ENCODE results near the gene TTC22.

TTC22 gene

DNA sequence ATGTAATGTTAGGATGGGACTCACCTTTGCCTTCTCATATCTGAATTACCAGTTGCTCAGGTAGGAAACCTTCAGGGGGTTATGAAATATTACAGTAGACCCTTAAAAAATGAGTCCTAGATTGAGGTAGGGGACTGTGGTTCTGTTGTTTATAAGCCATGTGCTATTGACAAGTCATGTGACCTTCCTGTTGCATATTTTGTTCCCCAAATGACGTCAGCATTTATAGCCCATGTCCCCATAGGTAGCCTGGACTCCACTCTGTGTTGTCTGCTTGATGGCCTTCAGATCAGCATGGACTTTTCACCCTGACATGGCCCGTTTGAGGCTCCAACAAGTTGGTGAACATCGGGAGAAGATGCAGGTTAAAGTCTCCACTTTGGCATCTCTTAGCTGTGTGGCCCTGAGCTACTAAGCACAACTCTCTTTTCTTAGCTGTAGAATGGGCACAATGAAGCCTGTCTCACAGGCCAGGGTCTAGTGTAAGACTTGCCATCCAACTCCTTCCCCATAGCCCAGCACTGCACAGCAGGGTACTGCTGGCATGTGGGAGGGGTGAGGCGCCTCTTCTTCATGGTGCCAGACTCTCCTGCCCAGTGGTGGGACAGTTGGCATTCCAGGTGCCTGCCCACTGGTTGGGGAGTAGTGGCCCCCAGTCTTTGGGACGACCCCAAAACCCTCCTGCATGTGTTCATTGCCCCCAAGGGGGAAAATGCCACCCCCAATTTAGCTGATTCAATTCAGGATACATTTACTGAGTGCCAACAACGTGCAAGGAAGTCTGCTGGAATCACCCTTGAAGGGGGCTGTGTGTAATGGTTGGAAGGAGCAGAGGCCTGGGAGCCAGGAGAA, 36.1 kb upstream of the TTC22 start:
- DNase-seq (ENCODE audit: low spot score) (no peak), ATAC-seq (ENCODE audit: low read depth) (no peak)
- H3K27me3 ChIP-seq (ENCODE audit: insufficient read depth, poor library complexity, severe bottlenecking) = no peaks in the 10 kb centered on the region
- no peaks in the 10 kb centered on the region for H3K9me3 ChIP-seq (ENCODE audit: severe bottlenecking)
- no peak for TF ChIP-seq CTCF (IDR thresholded peaks at IDR 0.05; ENCODE audit: poor library complexity, severe bottlenecking)
- H3K4me1 ChIP-seq (ENCODE audit: insufficient read depth, poor library complexity, severe bottlenecking) = no peaks in the 10 kb centered on the region
- no peak overlapping the region for H3K4me3 ChIP-seq (ENCODE audit: severe bottlenecking)
- no peak overlapping the region for H3K27ac ChIP-seq (ENCODE audit: poor library complexity, severe bottlenecking)
- no peaks in the 10 kb centered on the region for H3K36me3 ChIP-seq (ENCODE audit: low read depth)

DNA sequence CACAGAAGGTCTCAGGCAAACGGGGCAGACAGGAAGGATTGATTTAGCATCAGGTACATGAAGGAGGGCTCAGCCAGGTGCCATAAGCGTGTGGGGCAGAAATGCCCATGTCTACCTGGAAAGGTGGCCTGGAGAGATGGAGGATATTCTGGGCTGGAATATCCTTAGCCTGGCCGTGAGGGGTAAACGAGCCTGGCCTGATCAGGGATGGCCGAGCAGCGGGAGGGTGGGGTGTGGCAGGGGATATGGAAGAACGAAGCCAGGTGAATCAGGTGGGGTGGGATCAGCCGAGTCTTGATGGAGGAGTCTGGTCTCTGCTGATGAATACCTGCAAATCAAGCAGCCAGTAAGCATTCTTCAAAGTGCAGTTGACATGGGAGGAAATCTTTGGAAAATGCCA, 35.5 kb upstream of the TTC22 start:
- H3K27me3 ChIP-seq (ENCODE audit: insufficient read depth, poor library complexity, severe bottlenecking) = no peaks in the 10 kb centered on the region
- no peak overlapping the region for H3K27ac ChIP-seq (ENCODE audit: poor library complexity, severe bottlenecking)
- H3K9me3 ChIP-seq (ENCODE audit: severe bottlenecking) = no peaks in the 10 kb centered on the region
- ATAC-seq (ENCODE audit: low read depth) (no peak), DNase-seq (ENCODE audit: low spot score) (no peak)
- no peak for TF ChIP-seq CTCF (IDR thresholded peaks at IDR 0.05; ENCODE audit: poor library complexity, severe bottlenecking)
- no peaks in the 10 kb centered on the region for H3K4me1 ChIP-seq (ENCODE audit: insufficient read depth, poor library complexity, severe bottlenecking)
- H3K36me3 ChIP-seq (ENCODE audit: low read depth) = no peaks in the 10 kb centered on the region
- H3K4me3 ChIP-seq (ENCODE audit: severe bottlenecking) = no peak overlapping the region

DNA sequence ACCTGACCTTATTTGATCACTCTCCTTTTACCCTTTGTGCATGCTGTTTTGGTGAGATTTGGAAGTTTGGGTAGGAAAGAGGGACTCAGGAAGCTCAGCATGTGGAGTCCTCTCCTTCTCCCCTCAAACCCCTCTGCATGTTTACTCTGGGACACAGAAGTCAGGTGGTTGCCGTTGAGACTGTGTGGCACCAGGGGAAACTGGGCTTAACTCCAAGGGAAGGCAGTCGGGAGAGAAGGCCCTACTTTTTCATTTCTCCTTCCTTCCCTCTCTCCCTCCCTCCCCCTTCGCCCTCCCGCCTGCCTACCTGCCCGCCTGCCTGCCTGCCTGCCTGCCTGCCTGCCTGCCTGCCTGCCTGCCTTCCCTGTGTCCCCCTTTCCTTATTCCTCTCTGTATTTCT, 34.8 kb upstream of the TTC22 start:
- Histone ChIP-seq H3K27me3 (ENCODE audit: insufficient read depth, poor library complexity, severe bottlenecking) (no peaks in the 10 kb centered on the region), H3K36me3 (ENCODE audit: low read depth) (no peaks in the 10 kb centered on the region)
- no peak for ATAC-seq (ENCODE audit: low read depth)

GRCh38 chr1:54835131-54835898, 34.2 kb upstream of the TTC22 start:
- H3K27me3 ChIP-seq (ENCODE audit: insufficient read depth, poor library complexity, severe bottlenecking) = no peaks in the 10 kb centered on the region
- no peaks in the 10 kb centered on the region for H3K36me3 ChIP-seq (ENCODE audit: low read depth)
- no peaks in the 10 kb centered on the region for H3K4me1 ChIP-seq (ENCODE audit: insufficient read depth, poor library complexity, severe bottlenecking)
- TF ChIP-seq CTCF (IDR thresholded peaks at IDR 0.05; ENCODE audit: poor library complexity, severe bottlenecking) = no peak
- no peak for ATAC-seq (ENCODE audit: low read depth)
- no peak overlapping the region for H3K27ac ChIP-seq (ENCODE audit: poor library complexity, severe bottlenecking)
- H3K4me3 ChIP-seq (ENCODE audit: severe bottlenecking) = no peak overlapping the region
- no peak for DNase-seq (ENCODE audit: low spot score)
- no peaks in the 10 kb centered on the region for H3K9me3 ChIP-seq (ENCODE audit: severe bottlenecking)

More for the DNA sequence above, 34.8 kb upstream of the TTC22 start:
- no peak for TF ChIP-seq CTCF (IDR thresholded peaks at IDR 0.05; ENCODE audit: poor library complexity, severe bottlenecking)
- H3K4me3 ChIP-seq (ENCODE audit: severe bottlenecking) = no peak overlapping the region
- H3K4me1 ChIP-seq (ENCODE audit: insufficient read depth, poor library complexity, severe bottlenecking) = no peaks in the 10 kb centered on the region
- H3K27ac ChIP-seq (ENCODE audit: poor library complexity, severe bottlenecking) = no peak overlapping the region
- no peak for DNase-seq (ENCODE audit: low spot score)
- H3K9me3 ChIP-seq (ENCODE audit: severe bottlenecking) = no peaks in the 10 kb centered on the region
